Measurements from ENCODE around the gene ATP12A.

DNA sequence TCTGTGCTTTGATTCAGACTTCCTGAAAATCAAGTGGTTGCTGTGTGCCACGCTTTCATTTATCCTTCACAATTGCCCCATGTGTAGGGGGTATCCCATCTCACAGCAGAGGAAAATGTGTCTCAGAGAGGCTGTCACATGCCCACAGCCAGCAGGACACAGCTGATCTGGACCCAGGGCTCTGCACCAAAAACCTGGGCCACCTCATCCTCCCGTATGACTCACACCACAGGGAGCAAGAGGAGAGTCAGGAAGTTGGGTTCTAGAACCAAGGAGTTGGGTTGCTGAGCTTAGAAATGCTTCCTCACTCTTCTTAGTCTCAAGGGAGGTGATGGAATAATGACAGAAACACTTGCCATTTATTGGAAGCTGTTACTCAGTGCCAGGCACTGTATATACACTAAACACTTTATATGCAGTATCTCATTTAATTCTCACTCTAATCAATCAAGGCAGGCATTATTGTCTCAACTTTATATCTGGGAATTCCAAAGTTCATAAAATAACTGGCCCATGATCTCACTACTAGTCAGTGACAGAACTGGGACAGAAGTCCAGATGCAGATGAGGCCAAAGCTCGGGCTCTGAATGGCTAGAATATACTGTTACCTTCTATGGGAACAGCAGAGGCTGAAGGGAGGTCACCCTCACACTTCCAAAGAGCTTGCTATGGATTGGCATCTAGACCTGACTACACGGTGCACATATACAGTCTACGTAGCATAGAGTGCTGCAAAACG is 47.7 kb upstream of the ATP12A start:
- TF ChIP-seq ZNF274 (IDR thresholded peaks at IDR 0.05; ENCODE audit: borderline replicate concordance, extremely low read depth, low read length) (no peak), SP2 (IDR thresholded peaks at IDR 0.05; ENCODE audit: low read length) (no peak), YY1 (IDR thresholded peaks at IDR 0.05; ENCODE audit: low read depth, low read length) (no peak), SUZ12 (IDR thresholded peaks at IDR 0.05; ENCODE audit: low read length) (no peak), TCF12 (IDR thresholded peaks at IDR 0.05; ENCODE audit: low read depth, low read length) (no peak), POLR2A (IDR thresholded peaks at IDR 0.05; ENCODE audit: control extremely low read depth in 1 of 2, low read depth in 2 of 2, low read length in 2 of 2) (no peak)
- TF ChIP-seq, protein P1, sequence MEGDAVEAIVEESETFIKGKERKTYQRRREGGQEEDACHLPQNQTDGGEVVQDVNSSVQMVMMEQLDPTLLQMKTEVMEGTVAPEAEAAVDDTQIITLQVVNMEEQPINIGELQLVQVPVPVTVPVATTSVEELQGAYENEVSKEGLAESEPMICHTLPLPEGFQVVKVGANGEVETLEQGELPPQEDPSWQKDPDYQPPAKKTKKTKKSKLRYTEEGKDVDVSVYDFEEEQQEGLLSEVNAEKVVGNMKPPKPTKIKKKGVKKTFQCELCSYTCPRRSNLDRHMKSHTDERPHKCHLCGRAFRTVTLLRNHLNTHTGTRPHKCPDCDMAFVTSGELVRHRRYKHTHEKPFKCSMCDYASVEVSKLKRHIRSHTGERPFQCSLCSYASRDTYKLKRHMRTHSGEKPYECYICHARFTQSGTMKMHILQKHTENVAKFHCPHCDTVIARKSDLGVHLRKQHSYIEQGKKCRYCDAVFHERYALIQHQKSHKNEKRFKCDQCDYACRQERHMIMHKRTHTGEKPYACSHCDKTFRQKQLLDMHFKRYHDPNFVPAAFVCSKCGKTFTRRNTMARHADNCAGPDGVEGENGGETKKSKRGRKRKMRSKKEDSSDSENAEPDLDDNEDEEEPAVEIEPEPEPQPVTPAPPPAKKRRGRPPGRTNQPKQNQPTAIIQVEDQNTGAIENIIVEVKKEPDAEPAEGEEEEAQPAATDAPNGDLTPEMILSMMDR (IDR thresholded peaks at IDR 0.05; ENCODE audit: control extremely low read depth in 1 of 3, insufficient read depth in 1 of 3, low read depth in 1 of 3, low read length in 3 of 3): no peak

All from H1 (cell line).